Measurements from ENCODE around the gene HERC5. TPM values are rescaled to one million over a fixed set of nuclear protein-coding genes. Genes with fewer than 3 reads are reported as not detected.
"Not testable (repeated sequence)": the region's sequence is repeated elsewhere in the genome, so short reads cannot be mapped to it uniquely, and the experiment has no call there.

Gene HERC5
- total and polyA plus RNA-seq, 7 donors, result 1.4 to 7.5 (median 5.0) TPM

- TF ChIP-seq POLR2AphosphoS5 (IDR thresholded peaks at IDR 0.05), result no peak
- TF ChIP-seq EP300 (IDR thresholded peaks at IDR 0.05), result no peak
- TF ChIP-seq CTCF (IDR thresholded peaks at IDR 0.05), result no peak
- TF ChIP-seq POLR2A (IDR thresholded peaks at IDR 0.05), result no peak
- Histone ChIP-seq H3K4me1 (peaks cover 0 to 7% (median 0%) of the 10 kb centered on the region in 4 donors), H3K27me3 (no peaks in the 10 kb centered on the region), H3K27ac (no peak overlapping the region), H3K36me3 (no peaks in the 10 kb centered on the region), H3K9me3 (no peaks in the 10 kb centered on the region), H3K4me3 (no peak overlapping the region)
- WGBS, 2 donors, result 89 to 92% methylated on average over 2 of the region's 2 CpGs
- no peak for DNase-seq
- intact Hi-C loops (cut with DNase I), result loop anchor here (5.0 kb wide), 1 partner anchor 487 kb away; no protein-coding TSS in a partner anchor
Observed at GRCh38 chr4:88535090-88535755, 78.3 kb downstream of the HERC5 start.

- WGBS, 2 donors, result 82 to 91% methylated on average over 1 of the region's 1 CpG
- no peak for DNase-seq
Observed at GRCh38 chr4:88537709-88538108, 80.8 kb downstream of the HERC5 start.

GRCh38 chr4:88539322-88540068 lies 82.6 kb downstream of the HERC5 start:
- H3K4me1 ChIP-seq, H3K27me3 ChIP-seq, H3K4me3 ChIP-seq, H3K36me3 ChIP-seq, H3K9me3 ChIP-seq, H3K27ac ChIP-seq: not testable (repeated sequence)
- DNase-seq, result peak; percentile 83
- intact Hi-C loops (cut with DNase I), result loop anchor here (2.0 to 5.0 kb wide), 2 partner anchors 119 to 483 kb away; no protein-coding TSS in a partner anchor
- TF ChIP-seq CTCF (IDR thresholded peaks at IDR 0.05), result peak; percentile 50 to 73 (median 60)
- 16 to 23% methylated on average over 9 of the region's 9 CpGs for WGBS, 2 donors

More at GRCh38 chr4:88537709-88538108, 80.8 kb downstream of the HERC5 start:
- H3K27me3 ChIP-seq, result no peaks in the 10 kb centered on the region
- peaks cover 0 to 7% (median 0%) of the 10 kb centered on the region in 4 donors for H3K4me1 ChIP-seq
- no peak for TF ChIP-seq POLR2A (IDR thresholded peaks at IDR 0.05)
- no peak for TF ChIP-seq CTCF (IDR thresholded peaks at IDR 0.05)
- no peak for TF ChIP-seq POLR2AphosphoS5 (IDR thresholded peaks at IDR 0.05)
- TF ChIP-seq EP300 (IDR thresholded peaks at IDR 0.05), result no peak
- no peak overlapping the region for H3K27ac ChIP-seq
- H3K4me3 ChIP-seq, result no peak overlapping the region
- H3K9me3 ChIP-seq, result no peaks in the 10 kb centered on the region
- no peaks in the 10 kb centered on the region for H3K36me3 ChIP-seq
- intact Hi-C loops (cut with DNase I), result loop anchor here (2.0 to 5.0 kb wide), 2 partner anchors 121 to 485 kb away; no protein-coding TSS in a partner anchor

- DNase-seq, result no peak
- Histone ChIP-seq H3K27ac (no peak overlapping the region), H3K9me3 (no peaks in the 10 kb centered on the region), H3K27me3 (no peaks in the 10 kb centered on the region), H3K4me3 (no peak overlapping the region), H3K36me3 (no peaks in the 10 kb centered on the region), H3K4me1 (no peaks in the 10 kb centered on the region)
- TF ChIP-seq CTCF (IDR thresholded peaks at IDR 0.05) (no peak), EP300 (IDR thresholded peaks at IDR 0.05) (no peak), POLR2A (IDR thresholded peaks at IDR 0.05) (no peak)
- WGBS, 2 donors, result 86 to 90% methylated on average over 7 of the region's 7 CpGs
- intact Hi-C loops (cut with DNase I), result no loop called here
Observed at GRCh38 chr4:88549815-88550214, 92.9 kb downstream of the HERC5 start.

Other genes starting within 250 kb of the HERC5 start
- 10 to 100 TPM; 12.6 to 16.8 (median 15.4) TPM for gene PPM1K, start 172.6 kb upstream of the HERC5 start, total RNA-seq
- gene PPM1K, start 172.6 kb upstream of the HERC5 start, polyA plus RNA-seq, result 10 to 100 TPM in 1 of 3 donors, 1 to 10 TPM in 2; 1.6 to 15.6 (median 4.8) TPM
- 1 to 10 TPM; 5.7 to 8.6 (median 7.4) TPM for gene HERC6, start 78.3 kb upstream of the HERC5 start, total RNA-seq
- 1 to 10 TPM; 5.4 to 8.5 (median 7.4) TPM for gene HERC6, start 78.3 kb upstream of the HERC5 start, polyA plus RNA-seq
- gene PYURF, start 66.7 kb downstream of the HERC5 start, total RNA-seq, result 100 to 1,000 TPM in 3 of 4 donors, 10 to 100 TPM in 1; 73.1 to 127 (median 111) TPM
- 100 to 1,000 TPM in 2 of 3 donors, 10 to 100 TPM in 1; 72.6 to 126 (median 124) TPM for gene PYURF, start 66.7 kb downstream of the HERC5 start, polyA plus RNA-seq
- 10 to 100 TPM; 34.6 to 44.9 (median 36.3) TPM for gene HERC3, start 135.4 kb downstream of the HERC5 start, total RNA-seq
- 10 to 100 TPM; 12.2 to 15.3 (median 13.8) TPM for gene HERC3, start 135.4 kb downstream of the HERC5 start, polyA plus RNA-seq
- gene NAP1L5, start 240.7 kb downstream of the HERC5 start, total RNA-seq, result 10 to 100 TPM in 2 of 4 donors, 1 to 10 TPM in 2; 7.3 to 13.6 (median 9.4) TPM
- gene NAP1L5, start 240.7 kb downstream of the HERC5 start, polyA plus RNA-seq, result 1 to 10 TPM; 1.4 to 4.6 (median 3.0) TPM

Data from sigmoid colon (tissue), 7 donors.